MM.1S (cell line): ENCODE measurements around the gene BIRC6.

ENCODE experiments used
- EZH2 ChIP-seq: fragments of 300-600 bp; sonication (generic); optimal IDR thresholded peaks from 2 replicates; pipeline ENCODE3; 2017; ENCODE audit warnings: low read depth, mild to moderate bottlenecking, antibody characterized with exemption, low read length, mixed read lengths
- EZH2phosphoT487 ChIP-seq: fragments of 300-600 bp; sonication (generic); IDR thresholded peaks from 2 replicates; pipeline ENCODE4 v1.6.1; 2018; ENCODE audit warnings: antibody characterized with exemption, low read length
- TF ChIP-seq, protein P1 (sequence below): fragments of 300-600 bp; sonication (generic); IDR thresholded peaks from 2 replicates; pipeline ENCODE4 v1.5.1; 2016; ENCODE audit warnings: antibody characterized with exemption, low read length, mixed read lengths

DNA sequence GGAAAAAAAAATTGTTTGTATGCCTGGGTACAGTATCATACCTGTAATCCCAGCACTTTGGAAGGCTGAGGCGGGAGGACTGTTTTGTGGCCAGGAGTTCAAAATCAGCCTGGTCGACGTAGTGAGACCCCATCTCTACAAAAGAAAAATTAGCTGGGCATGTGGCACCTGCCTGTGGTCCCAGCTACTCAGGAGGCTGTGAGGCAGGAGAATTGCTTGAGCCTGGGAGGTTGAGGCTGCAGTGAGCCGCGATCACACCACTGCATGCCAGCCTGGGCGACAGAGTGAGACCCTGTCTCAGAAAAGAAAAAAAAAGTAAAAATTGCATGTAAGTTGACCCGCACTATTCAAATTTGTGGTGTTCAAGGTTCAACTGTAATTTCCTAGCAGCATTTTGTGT lies 46.2 kb upstream of the BIRC6 start:
- TF ChIP-seq, protein P1, sequence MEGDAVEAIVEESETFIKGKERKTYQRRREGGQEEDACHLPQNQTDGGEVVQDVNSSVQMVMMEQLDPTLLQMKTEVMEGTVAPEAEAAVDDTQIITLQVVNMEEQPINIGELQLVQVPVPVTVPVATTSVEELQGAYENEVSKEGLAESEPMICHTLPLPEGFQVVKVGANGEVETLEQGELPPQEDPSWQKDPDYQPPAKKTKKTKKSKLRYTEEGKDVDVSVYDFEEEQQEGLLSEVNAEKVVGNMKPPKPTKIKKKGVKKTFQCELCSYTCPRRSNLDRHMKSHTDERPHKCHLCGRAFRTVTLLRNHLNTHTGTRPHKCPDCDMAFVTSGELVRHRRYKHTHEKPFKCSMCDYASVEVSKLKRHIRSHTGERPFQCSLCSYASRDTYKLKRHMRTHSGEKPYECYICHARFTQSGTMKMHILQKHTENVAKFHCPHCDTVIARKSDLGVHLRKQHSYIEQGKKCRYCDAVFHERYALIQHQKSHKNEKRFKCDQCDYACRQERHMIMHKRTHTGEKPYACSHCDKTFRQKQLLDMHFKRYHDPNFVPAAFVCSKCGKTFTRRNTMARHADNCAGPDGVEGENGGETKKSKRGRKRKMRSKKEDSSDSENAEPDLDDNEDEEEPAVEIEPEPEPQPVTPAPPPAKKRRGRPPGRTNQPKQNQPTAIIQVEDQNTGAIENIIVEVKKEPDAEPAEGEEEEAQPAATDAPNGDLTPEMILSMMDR = no peak
- TF ChIP-seq EZH2phosphoT487 (no peak), EZH2 (no peak)
